HEK293T (cell line): ENCODE results near the gene CNKSR2.

Experiments
- CTCF ChIA-PET: fragments of 350-600 bp; formaldehyde crosslinking; extraction: SDS; loops from one replicate; lab custom pipeline; 2021; ENCODE audit warnings: antibody characterized with exemption, inconsistent platforms; lab: Yijun Ruan, JAX
- POLR2A ChIA-PET: fragments of 350-600 bp; formaldehyde crosslinking; extraction: SDS; loops from one replicate; lab custom pipeline; 2020; ENCODE audit warnings: antibody characterized with exemption, inconsistent platforms; lab: Yijun Ruan, JAX
- DNase-seq: peaks from one replicate; pipeline ENCODE4 v3.0.0; 2012; ENCODE audit warnings: mixed read lengths; ENCODE audit errors: extremely low spot score
- ARNT ChIP-seq: fragments of 450-650 bp; IDR thresholded peaks from 2 replicates; pipeline ENCODE4 v1.6.1; 2017; ENCODE audit warnings: mild to moderate bottlenecking
- BHLHE40 ChIP-seq: fragments of 450-650 bp; IDR thresholded peaks from 2 replicates; pipeline ENCODE4 v1.6.1; 2016; ENCODE audit warnings: mild to moderate bottlenecking, moderate library complexity, borderline replicate concordance
- CTBP1 ChIP-seq: fragments of 450-650 bp; IDR thresholded peaks from 2 replicates; pipeline ENCODE4 v1.6.1; 2016; ENCODE audit warnings: borderline replicate concordance
- ELF4 ChIP-seq: fragments of 450-650 bp; IDR thresholded peaks from 2 replicates; pipeline ENCODE4 v1.6.1; 2017; ENCODE audit warnings: antibody characterized with exemption
- FOXA1 ChIP-seq: fragments of 450-650 bp; IDR thresholded peaks from 2 replicates; pipeline ENCODE4 v1.6.1; 2016; ENCODE audit warnings: mild to moderate bottlenecking
- FOXK2 ChIP-seq: fragments of 450-650 bp; IDR thresholded peaks from 2 replicates; pipeline ENCODE4 v1.6.1; 2016; ENCODE audit warnings: mild to moderate bottlenecking
- FOXM1 ChIP-seq: fragments of 450-650 bp; IDR thresholded peaks from 2 replicates; pipeline ENCODE4 v1.6.1; 2017; ENCODE audit warnings: mild to moderate bottlenecking, borderline replicate concordance
- HDGF ChIP-seq: fragments of 450-650 bp; IDR thresholded peaks from 2 replicates; pipeline ENCODE4 v1.6.1; 2017; ENCODE audit warnings: antibody characterized with exemption, borderline replicate concordance
- L3MBTL2 ChIP-seq: fragments of 450-650 bp; conservative IDR thresholded peaks from 2 replicates; pipeline ENCODE4 v1.6.1; 2016; ENCODE audit warnings: mild to moderate bottlenecking
- LEF1 ChIP-seq: fragments of 450-650 bp; IDR thresholded peaks from 2 replicates; pipeline ENCODE4 v1.6.1; 2017; ENCODE audit warnings: mild to moderate bottlenecking, borderline replicate concordance
- NFRKB ChIP-seq: fragments of 450-650 bp; IDR thresholded peaks from 2 replicates; pipeline ENCODE4 v1.6.1; 2016; ENCODE audit warnings: mild to moderate bottlenecking, moderate library complexity
- SP1 ChIP-seq: fragments of 450-650 bp; IDR thresholded peaks from 2 replicates; pipeline ENCODE4 v1.6.1; 2017
- SUZ12 ChIP-seq: fragments of 450-650 bp; IDR thresholded peaks from 2 replicates; pipeline ENCODE4 v1.6.1; 2016; ENCODE audit warnings: mild to moderate bottlenecking
- TARDBP ChIP-seq: fragments of 450-650 bp; IDR thresholded peaks from 2 replicates; pipeline ENCODE4 v1.6.1; 2016
- ZNF384 ChIP-seq: fragments of 450-650 bp; IDR thresholded peaks from 2 replicates; pipeline ENCODE4 v1.6.1; 2016
- TF ChIP-seq, protein P1 (sequence below): fragments of 450-650 bp; IDR thresholded peaks from 2 replicates; pipeline ENCODE4 v1.6.1; 2016

Gene CNKSR2

DNA sequence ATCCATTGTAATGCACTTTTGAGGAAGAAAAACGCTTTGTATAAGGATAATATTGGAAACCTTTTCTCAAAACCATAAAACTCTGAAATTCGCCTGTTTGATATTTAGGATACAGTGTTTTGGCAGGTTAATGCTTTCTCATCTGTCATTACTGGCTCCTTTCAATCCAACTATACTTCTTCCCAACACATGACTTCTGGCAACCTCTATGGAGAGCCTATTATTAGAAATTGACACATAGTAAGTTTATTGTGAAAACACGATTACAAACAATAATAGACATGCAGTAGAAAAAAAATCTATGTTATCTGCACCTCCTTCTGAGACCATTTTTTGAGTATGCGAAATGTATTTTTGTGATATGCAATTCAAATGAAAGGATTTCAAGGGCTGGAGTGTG lies 288.5 kb downstream of the CNKSR2 start:
- TF ChIP-seq SP1 = no peak
- no peak for TF ChIP-seq FOXA1
- no peak for TF ChIP-seq L3MBTL2
- no peak for TF ChIP-seq HDGF
- TF ChIP-seq, protein P1, sequence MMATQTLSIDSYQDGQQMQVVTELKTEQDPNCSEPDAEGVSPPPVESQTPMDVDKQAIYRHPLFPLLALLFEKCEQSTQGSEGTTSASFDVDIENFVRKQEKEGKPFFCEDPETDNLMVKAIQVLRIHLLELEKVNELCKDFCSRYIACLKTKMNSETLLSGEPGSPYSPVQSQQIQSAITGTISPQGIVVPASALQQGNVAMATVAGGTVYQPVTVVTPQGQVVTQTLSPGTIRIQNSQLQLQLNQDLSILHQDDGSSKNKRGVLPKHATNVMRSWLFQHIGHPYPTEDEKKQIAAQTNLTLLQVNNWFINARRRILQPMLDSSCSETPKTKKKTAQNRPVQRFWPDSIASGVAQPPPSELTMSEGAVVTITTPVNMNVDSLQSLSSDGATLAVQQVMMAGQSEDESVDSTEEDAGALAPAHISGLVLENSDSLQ = no peak
- no peak for TF ChIP-seq ELF4
- TF ChIP-seq ZNF384 = no peak
- no peak for TF ChIP-seq NFRKB
- TF ChIP-seq FOXK2 = no peak
- no peak for TF ChIP-seq BHLHE40
- TF ChIP-seq LEF1 = no peak
- TF ChIP-seq CTBP1 = no peak
- no peak for TF ChIP-seq TARDBP
- no peak for TF ChIP-seq SUZ12
- no peak for TF ChIP-seq FOXM1
- no peak for TF ChIP-seq ARNT
- CTCF ChIA-PET = no interaction called here
- DNase-seq = no peak
- POLR2A ChIA-PET = no interaction called here

- ChIA-PET POLR2A (no interaction called here), CTCF (no interaction called here)
- no peak for DNase-seq
- no peak for TF ChIP-seq L3MBTL2
- TF ChIP-seq NFRKB = no peak
- TF ChIP-seq LEF1 = no peak
- no peak for TF ChIP-seq ARNT
- TF ChIP-seq BHLHE40 = no peak
- TF ChIP-seq SP1 = no peak
- TF ChIP-seq HDGF = no peak
- no peak for TF ChIP-seq FOXA1
- TF ChIP-seq CTBP1 = no peak
Observed at GRCh38 chrX:21666252-21666651, 292.0 kb downstream of the CNKSR2 start.

DNA sequence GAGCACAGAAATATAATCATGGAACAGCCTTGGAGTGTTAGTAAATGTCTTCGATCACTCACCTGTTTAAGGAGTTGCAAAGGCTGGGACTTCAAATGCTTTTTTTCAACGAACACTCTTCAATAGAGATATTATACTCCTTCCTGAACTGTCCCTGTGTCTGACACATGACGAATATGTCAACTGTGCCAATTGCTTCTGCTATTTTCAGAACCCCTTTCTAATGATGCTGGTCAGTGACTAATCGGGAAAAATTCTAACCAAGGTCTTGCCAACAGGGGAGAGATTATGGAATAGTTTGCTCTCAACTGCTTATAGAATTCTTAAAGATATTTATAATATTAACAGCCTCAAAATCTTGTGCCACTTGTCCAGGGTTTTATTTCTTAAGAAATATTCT lies 292.5 kb downstream of the CNKSR2 start:
- ChIA-PET CTCF (no interaction called here), POLR2A (no interaction called here)
- no peak for DNase-seq
- TF ChIP-seq ZNF384 (no peak), FOXK2 (no peak), SUZ12 (no peak), FOXM1 (no peak), BHLHE40 (no peak), FOXA1 (no peak), SP1 (no peak), ARNT (no peak)

GRCh38 chrX:21674430-21675186 lies 300.4 kb downstream of the CNKSR2 start:
- DNase-seq = no peak
- TF ChIP-seq FOXK2 = no peak
- TF ChIP-seq L3MBTL2 = no peak
- TF ChIP-seq NFRKB = no peak
- no peak for TF ChIP-seq LEF1
- no peak for TF ChIP-seq CTBP1
- TF ChIP-seq, protein P1 = no peak
- no peak for TF ChIP-seq FOXM1
- TF ChIP-seq BHLHE40 = no peak
- no peak for TF ChIP-seq ELF4
- no peak for TF ChIP-seq ARNT
- no peak for TF ChIP-seq FOXA1
- TF ChIP-seq ZNF384 = no peak
- TF ChIP-seq SUZ12 = no peak
- no peak for TF ChIP-seq TARDBP
- no peak for TF ChIP-seq SP1
- no peak for TF ChIP-seq HDGF
- POLR2A ChIA-PET = no interaction called here
- CTCF ChIA-PET = no interaction called here

DNA sequence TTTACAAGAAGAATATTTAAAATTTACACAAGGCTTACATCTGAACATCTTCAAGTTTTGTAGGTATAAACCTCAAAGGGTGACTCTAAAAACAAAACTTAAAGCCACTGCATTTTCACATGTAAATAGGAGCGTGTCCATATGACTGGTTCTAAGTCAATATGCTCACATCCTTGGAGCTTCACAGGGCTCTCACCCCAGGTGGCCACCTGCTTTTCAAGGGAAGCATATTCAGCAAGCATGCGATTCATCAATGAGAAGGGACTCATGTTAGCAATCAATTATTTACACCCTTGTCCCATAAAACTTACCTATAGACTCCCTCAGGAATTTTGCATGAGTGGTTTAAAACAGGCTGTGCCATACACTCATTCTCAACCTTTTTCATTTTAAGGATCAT lies 301.7 kb downstream of the CNKSR2 start:
- CTCF ChIA-PET = no interaction called here
- no peak for TF ChIP-seq LEF1
- no peak for TF ChIP-seq ARNT
- TF ChIP-seq BHLHE40 = no peak
- TF ChIP-seq TARDBP = no peak
- TF ChIP-seq ZNF384 = no peak
- no peak for TF ChIP-seq ELF4
- TF ChIP-seq, protein P1 = no peak
- no peak for DNase-seq
- POLR2A ChIA-PET = no interaction called here

- ChIA-PET CTCF (no interaction called here), POLR2A (no interaction called here)
- TF ChIP-seq ELF4 = no peak
- no peak for TF ChIP-seq ARNT
- no peak for TF ChIP-seq TARDBP
- TF ChIP-seq LEF1 = no peak
- TF ChIP-seq, protein P1 = no peak
- TF ChIP-seq FOXK2 = no peak
- TF ChIP-seq NFRKB = no peak
- no peak for TF ChIP-seq SP1
- no peak for TF ChIP-seq CTBP1
- no peak for TF ChIP-seq HDGF
- TF ChIP-seq FOXM1 = no peak
- TF ChIP-seq ZNF384 = no peak
- TF ChIP-seq FOXA1 = no peak
- TF ChIP-seq L3MBTL2 = no peak
- TF ChIP-seq BHLHE40 = no peak
- TF ChIP-seq SUZ12 = no peak
- no peak for DNase-seq
Observed at GRCh38 chrX:21678048-21678612, 303.9 kb downstream of the CNKSR2 start.
